Measurements from ENCODE around the gene FBN2.

FBN2 gene

DNA sequence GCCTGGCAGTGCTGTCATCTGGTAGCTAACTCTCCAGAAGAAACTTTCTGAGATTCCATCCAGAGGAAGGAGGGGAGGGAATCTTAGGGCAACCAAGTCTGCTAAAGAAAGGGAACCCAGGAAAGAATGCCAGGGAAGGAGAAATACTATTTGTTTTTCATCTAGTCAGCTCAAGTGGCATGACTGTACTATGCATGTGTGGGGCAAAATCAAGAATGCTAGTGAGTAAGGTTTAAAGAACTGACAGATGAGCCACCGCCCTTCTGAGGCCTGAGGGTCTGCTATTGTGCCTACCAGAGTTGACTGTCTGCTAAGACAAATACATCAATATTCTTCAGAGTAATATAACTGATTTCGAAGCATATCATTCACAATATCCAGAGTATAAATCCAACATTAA lies 250.3 kb downstream of the FBN2 start:
- no peak for DNase-seq

DNA sequence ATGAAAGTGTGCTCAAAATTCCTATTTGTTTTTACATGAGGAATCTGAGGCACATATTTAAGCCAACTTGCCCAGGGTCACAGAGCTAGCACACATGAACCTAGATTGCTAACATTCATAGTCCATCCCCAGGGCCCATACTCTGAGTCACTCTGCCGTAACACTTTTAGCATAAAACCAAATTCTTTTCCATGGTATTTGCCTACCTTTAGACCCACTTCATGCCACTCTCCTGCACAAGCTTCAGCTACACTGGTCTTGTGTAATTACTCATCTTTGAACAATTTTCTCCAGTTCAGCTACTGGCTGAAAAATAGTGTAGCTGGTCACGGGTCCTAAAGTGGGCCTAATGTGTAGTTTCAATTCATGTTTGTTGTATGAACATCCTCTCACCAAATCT lies 253.8 kb downstream of the FBN2 start:
- no peak for DNase-seq

GRCh38 chr5:128279345-128279744 lies 258.7 kb downstream of the FBN2 start:
- DNase-seq: no peak

GRCh38 chr5:128276537-128277216 lies 261.4 kb downstream of the FBN2 start:
- no peak for DNase-seq

- DNase-seq: no peak
Observed at GRCh38 chr5:128274441-128274840, 263.6 kb downstream of the FBN2 start.

- no peak for DNase-seq
Observed at GRCh38 chr5:128273736-128274135, 264.3 kb downstream of the FBN2 start.

- DNase-seq: no peak
Observed at GRCh38 chr5:128271859-128272464, 266.1 kb downstream of the FBN2 start.

DNA sequence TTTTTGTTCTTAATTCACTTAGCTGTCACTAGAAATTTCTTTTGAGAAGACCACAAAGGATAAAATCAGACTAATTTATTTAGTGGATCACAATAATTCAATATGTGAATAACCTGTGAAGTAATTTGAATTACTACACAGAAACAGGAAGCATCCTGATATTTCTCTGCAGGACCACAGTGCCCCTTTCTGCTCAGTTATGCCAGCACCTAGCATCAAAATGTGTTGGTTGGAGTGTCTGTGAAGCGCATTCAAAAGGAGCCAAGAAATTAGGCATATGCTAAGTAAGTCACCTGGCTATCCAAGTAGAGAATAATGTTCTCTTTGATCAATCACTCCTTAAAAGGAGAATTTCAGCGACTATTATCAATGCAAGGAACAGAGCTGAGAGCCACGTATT lies 267.0 kb downstream of the FBN2 start:
- DNase-seq: no peak

- DNase-seq: no peak
Observed at GRCh38 chr5:128264564-128265360, 273.3 kb downstream of the FBN2 start.

GRCh38 chr5:128263357-128263756 lies 274.7 kb downstream of the FBN2 start:
- no peak for DNase-seq

- DNase-seq: no peak
Observed at GRCh38 chr5:128262911-128263310, 275.1 kb downstream of the FBN2 start.

DNA sequence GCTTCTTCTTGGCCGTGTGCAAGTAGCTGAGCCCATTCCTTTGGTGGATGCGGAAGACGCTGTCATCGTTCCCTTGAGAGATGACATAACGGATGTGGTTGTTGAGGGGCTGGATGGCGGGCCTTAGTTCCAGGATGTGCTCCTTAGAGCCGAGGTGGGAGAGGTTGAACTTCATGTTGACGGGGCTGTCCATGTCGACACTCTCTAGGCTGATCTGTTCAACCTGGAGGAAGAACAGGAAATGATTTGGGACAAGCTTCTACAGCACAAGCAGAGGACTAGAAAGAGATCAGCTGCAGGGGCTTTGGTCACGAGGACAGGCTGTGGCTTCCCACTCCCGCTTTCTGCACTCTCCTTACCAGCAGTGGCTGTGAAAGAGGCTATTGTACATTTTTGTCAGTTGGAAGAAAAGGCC lies 278.4 kb downstream of the FBN2 start:
- no peak for DNase-seq

GRCh38 chr5:128258372-128258771 lies 279.7 kb downstream of the FBN2 start:
- DNase-seq: no peak

DNA sequence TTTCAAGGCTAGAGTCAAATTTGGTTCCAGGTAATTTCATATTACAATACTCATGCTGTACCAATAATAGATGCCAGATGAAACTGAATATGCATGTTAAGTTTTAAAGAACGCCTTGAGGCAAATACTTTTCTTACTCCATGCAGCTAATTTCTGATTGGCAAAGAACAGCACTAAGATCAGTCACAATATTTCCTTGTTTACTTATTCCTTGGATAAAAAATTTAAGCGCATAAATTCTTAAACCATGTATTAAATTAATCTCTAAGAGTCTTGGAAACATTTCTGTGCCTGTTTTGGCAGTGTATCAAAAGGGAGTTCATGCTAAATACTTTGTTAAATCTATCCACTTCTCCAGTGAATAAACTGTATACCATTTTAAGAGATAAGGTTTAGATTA lies 281.0 kb downstream of the FBN2 start:
- no peak for DNase-seq

DNA sequence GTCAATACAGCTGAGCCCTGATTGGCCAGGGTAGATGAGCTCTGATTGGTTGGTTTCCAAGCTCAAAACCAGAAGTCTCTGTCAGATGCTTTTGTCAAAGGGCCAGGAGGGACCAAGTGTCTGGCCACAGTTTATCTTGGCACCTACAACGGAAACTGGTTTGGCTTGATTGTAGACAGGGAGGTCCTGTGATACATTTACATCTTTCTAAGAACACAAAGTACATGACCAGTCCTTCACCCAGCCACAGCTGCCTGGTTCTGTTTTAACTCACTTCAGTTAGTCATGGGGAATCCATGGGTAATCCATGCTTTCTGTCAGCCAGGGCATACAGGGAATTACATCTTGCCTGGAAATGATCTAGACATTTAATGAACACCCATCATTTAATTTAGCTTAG lies 283.3 kb downstream of the FBN2 start:
- DNase-seq: no peak

GRCh38 chr5:128253880-128254279 lies 284.2 kb downstream of the FBN2 start:
- DNase-seq: no peak

DNA sequence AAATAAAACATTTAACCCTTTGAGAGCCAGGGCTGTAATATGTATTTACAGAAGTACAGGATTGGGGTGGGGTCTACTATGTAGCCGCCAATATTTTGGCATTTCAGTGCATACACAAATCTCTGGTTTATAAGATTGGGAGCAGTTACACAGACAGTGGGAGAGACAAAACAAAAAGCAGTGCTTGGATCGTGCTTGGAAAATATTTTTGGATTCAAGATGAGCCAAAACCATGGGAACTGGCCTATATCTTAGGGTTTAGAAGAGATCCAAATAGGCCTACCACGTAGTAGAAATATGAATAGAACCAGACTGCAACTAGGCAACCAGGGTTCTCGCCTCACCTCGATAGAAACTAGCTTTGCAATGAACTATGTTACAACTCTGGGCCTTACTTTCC lies 284.9 kb downstream of the FBN2 start:
- DNase-seq: no peak

- DNase-seq: no peak
Observed at GRCh38 chr5:128252756-128253155, 285.3 kb downstream of the FBN2 start.

DNA sequence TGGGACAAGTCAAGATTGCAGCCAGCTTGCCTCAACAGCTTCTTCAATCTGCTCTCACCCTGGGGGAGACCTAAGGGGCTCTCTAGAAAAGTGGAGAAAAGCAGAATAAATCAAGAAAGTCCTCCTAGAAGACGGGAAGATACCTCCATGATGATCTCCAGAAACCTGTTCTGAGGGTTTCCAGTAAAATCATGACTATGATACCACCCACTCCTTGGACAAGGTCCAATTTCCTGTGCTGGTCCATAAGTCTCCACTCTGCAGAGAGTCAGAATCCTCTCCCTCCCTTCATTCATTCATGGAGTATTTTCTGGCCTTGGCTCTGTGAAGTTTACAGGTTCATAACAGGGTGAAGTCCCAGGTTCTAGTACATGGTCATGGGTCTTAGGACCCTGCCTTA lies 285.8 kb downstream of the FBN2 start:
- DNase-seq: no peak

DNA sequence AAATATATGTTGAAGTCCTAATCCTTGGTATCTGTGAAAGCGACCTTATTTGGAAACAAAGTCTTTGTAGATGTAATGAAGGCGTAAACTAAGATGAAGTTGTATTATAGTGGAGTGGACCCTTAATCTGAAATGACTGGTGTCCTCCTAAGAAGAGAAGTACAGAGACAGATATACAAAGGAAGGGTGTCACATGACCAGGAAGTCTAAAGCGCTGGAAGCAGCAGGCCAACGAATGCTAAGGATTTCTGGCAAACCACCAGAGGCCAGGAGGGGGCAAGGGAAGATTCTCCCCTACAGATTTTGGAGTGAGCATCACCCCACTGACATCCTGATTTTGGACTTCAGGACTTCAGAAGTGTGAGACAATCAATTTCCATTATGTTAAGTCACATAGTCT lies 292.1 kb downstream of the FBN2 start:
- DNase-seq: no peak

DNA sequence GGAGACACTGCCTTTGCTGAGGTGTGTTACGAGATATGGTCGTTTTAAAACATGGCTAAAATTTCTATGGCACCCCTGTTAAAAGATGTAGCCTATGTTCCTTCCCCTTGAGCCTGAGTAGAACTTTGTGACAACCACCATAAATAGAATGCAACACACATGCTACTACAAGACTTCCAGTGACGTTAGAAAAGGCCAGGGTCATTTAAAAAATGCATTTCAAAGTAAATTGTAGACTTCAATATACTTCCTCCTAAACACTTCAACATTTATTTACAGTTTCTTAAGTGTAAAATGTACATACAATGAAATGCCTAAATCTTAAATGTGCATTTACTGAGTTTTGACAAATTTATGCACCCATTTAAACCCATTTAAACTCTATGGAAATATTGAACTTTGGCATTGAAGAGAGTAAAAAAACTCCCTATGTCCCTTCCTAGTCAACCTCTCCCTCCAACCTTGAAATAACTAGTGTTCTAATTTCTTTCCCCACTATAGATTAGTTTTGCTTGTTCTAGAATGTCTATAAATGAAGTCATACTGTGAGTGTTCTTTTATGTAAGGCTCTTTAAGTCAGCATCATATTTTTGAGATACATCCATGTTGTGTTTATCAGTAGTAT lies 294.0 kb downstream of the FBN2 start:
- no peak for DNase-seq

DNA sequence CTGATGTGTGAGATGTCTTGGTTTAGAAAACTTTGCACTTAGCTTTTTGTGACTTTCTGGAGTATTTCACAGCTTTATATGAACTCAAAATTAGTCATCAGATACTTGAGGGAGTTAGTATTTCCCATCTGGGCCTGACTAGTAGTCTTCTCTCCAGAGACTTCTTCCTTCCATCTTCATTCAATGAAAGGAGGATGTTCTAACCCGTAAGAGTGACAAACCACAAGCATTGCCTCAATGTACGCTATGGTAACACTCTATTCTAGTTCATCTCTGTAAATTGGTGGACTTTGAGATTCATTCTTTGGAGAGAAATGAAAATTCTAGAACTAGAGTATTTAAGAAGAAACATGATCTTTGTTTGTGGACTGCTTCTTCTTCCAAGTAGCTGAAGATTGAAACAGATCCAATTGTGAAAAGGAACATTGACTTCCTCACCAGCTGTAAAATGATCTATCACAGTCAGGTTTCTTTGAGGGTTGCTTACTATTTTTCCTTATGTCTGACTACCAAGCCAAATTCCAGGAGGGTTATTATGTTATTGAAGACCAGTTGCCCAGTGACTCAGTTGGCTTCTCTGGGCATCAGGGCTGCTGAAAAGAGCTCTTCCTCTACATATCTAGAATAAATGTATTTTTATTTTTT lies 296.9 kb downstream of the FBN2 start:
- DNase-seq: no peak

DNA sequence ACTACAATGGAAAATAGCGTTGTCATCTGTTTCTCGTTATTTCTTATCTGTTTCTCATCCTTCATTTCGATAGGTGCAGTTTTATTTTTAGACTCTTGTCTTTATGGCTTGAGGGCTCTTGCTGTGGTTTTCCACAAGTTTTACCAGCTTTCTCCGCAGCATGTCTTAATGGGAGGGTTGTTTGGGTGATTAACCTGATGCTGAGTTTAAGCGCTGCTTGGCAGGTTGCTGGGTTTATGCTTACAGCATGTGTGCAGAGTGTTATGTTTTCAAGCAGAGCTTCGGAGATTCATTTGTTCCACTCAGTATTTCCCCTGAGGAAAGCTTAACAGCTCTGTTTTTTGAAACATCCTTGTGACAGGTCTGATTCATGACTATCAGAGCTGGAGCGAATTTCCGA lies 300.5 kb downstream of the FBN2 start:
- no peak for DNase-seq
